Esophagus muscularis mucosa (tissue), 3 donors: ENCODE measurements around the gene RAB11FIP4.

Experiments
- POLR2AphosphoS5 ChIP-seq, 2 donors: sonication (generic); formaldehyde crosslinking; IDR thresholded peaks; one replicate each; pipeline ENCODE4 v1.6.1; 2017; ENCODE audit warnings: antibody characterized with exemption in 2 of 2
- TF ChIP-seq, protein P1 (sequence below), 3 experiments: fragments of 200-600 bp in 2 of 3; fragments of 450-650 bp in 1 of 3; sonication (generic) in 2 of 3; IDR thresholded peaks; one replicate each; pipeline ENCODE4 v1.5.1; 2017 to 2019; ENCODE audit warnings: antibody characterized with exemption in 3 of 3, mild to moderate bottlenecking in 2 of 3, moderate library complexity in 1 of 3

DNA sequence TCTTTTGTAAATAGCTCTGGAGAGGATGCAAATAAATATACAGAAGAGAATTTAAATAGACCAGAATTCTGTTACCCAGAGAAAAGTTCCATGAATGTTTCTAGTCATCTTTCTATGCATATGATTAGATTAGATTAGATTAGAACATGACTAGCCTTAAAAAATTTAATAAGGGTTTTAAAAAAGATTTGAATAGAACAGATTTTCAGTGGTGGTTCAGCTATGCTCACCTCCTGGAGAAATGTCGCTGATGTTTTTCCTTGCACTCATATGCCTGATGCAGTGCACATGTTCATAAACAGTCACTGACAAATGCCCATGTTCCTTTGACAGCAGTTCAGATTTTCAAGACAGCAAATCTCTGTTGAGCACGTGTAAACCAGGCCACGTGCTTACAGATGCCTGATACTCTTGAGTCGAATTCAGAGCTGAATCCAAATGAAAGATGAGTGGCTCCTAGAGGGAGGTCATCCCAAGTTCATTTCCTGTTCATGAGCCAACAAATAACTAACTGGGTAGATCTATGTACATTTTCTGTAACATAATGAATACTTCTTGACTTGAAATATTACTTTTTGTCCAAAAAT, 19.9 kb upstream of the RAB11FIP4 start:
- TF ChIP-seq, protein P1, sequence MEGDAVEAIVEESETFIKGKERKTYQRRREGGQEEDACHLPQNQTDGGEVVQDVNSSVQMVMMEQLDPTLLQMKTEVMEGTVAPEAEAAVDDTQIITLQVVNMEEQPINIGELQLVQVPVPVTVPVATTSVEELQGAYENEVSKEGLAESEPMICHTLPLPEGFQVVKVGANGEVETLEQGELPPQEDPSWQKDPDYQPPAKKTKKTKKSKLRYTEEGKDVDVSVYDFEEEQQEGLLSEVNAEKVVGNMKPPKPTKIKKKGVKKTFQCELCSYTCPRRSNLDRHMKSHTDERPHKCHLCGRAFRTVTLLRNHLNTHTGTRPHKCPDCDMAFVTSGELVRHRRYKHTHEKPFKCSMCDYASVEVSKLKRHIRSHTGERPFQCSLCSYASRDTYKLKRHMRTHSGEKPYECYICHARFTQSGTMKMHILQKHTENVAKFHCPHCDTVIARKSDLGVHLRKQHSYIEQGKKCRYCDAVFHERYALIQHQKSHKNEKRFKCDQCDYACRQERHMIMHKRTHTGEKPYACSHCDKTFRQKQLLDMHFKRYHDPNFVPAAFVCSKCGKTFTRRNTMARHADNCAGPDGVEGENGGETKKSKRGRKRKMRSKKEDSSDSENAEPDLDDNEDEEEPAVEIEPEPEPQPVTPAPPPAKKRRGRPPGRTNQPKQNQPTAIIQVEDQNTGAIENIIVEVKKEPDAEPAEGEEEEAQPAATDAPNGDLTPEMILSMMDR (IDR thresholded peaks at IDR 0.05) = no peak
- no peak for TF ChIP-seq POLR2AphosphoS5 (IDR thresholded peaks at IDR 0.05)
